ENCODE results near the gene DNAJC6. TPM values are rescaled to one million over a fixed set of nuclear protein-coding genes. Genes with fewer than 3 reads are reported as not detected.

Gene DNAJC6
- total RNA-seq, 1 experiment from 2014 or later = 4.0 TPM

DNA sequence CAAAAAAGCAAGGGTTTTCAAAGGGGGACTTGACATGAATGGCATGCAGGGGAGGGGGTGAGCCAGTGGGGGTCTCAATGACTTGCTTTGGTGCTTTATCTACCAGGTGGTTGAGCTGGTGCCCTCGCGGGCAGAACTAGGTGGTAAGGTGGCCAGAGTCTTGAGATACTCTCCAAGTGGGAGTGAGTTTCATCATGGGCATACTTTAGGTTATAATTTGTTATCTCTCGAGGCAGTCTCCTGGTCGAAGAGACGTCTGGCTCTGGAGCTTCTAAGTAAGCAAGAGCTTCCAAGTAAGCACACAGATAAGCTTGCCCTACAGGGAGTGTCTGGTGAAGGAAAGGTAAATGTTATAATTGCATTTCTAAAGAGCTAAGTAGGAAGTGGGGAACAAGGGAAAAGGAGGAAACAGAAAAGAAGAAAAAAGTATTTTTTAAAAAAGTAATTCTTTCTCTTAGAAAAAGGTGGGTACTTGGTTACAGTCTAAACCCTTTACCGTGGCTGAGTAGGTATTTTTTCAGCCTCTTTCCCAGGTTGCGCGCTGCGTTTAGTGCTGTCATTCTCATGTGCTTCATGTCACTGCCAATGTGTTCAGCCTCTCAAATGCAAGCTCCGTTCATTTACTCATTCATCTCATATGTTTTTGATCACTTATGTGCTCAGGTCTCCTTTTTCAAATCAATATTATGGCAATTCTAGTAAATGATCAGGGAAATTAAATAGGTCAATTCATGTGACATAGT, 31.6 kb upstream of the DNAJC6 start:
- CTCF ChIA-PET = interaction anchor here (0.6 kb wide), 1 partner anchor 1153 kb away, joined by 12 read pairs; no protein-coding TSS in a partner anchor
- in situ Hi-C loops (cut with HindIII; ENCODE audit: low pct_unique_long_range_greater_than_20kb, low sequenced_read_pairs) = no loop called here
- no TSS peak for BruUV-seq (replicated peaks)
- DNase-seq (ENCODE audit: low read depth, low spot score) = no peak
- intact Hi-C loops (cut with micrococcal nuclease; ENCODE audit: unreplicated experiment) = no loop called here
- POLR2A ChIA-PET = no interaction called here
- H3K27ac ChIP-seq (ENCODE audit: low read length) = no peak overlapping the region
- TF ChIP-seq SIN3A (IDR thresholded peaks at IDR 0.05; ENCODE audit: borderline replicate concordance, insufficient read depth, low read depth, low read length) (no peak), POLR2AphosphoS5 (IDR thresholded peaks at IDR 0.05; ENCODE audit: low read depth, low read length) (no peak), TCF7L2 (IDR thresholded peaks at IDR 0.05; ENCODE audit: low read depth, low read length) (no peak)
- TF ChIP-seq, protein P1, sequence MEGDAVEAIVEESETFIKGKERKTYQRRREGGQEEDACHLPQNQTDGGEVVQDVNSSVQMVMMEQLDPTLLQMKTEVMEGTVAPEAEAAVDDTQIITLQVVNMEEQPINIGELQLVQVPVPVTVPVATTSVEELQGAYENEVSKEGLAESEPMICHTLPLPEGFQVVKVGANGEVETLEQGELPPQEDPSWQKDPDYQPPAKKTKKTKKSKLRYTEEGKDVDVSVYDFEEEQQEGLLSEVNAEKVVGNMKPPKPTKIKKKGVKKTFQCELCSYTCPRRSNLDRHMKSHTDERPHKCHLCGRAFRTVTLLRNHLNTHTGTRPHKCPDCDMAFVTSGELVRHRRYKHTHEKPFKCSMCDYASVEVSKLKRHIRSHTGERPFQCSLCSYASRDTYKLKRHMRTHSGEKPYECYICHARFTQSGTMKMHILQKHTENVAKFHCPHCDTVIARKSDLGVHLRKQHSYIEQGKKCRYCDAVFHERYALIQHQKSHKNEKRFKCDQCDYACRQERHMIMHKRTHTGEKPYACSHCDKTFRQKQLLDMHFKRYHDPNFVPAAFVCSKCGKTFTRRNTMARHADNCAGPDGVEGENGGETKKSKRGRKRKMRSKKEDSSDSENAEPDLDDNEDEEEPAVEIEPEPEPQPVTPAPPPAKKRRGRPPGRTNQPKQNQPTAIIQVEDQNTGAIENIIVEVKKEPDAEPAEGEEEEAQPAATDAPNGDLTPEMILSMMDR (IDR thresholded peaks at IDR 0.05) = no peak
- TF ChIP-seq, protein P2, sequence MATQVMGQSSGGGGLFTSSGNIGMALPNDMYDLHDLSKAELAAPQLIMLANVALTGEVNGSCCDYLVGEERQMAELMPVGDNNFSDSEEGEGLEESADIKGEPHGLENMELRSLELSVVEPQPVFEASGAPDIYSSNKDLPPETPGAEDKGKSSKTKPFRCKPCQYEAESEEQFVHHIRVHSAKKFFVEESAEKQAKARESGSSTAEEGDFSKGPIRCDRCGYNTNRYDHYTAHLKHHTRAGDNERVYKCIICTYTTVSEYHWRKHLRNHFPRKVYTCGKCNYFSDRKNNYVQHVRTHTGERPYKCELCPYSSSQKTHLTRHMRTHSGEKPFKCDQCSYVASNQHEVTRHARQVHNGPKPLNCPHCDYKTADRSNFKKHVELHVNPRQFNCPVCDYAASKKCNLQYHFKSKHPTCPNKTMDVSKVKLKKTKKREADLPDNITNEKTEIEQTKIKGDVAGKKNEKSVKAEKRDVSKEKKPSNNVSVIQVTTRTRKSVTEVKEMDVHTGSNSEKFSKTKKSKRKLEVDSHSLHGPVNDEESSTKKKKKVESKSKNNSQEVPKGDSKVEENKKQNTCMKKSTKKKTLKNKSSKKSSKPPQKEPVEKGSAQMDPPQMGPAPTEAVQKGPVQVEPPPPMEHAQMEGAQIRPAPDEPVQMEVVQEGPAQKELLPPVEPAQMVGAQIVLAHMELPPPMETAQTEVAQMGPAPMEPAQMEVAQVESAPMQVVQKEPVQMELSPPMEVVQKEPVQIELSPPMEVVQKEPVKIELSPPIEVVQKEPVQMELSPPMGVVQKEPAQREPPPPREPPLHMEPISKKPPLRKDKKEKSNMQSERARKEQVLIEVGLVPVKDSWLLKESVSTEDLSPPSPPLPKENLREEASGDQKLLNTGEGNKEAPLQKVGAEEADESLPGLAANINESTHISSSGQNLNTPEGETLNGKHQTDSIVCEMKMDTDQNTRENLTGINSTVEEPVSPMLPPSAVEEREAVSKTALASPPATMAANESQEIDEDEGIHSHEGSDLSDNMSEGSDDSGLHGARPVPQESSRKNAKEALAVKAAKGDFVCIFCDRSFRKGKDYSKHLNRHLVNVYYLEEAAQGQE (IDR thresholded peaks at IDR 0.05; ENCODE audit: insufficient read depth in 1 of 2, low read depth in 2 of 2, low read length in 1 of 2) = no peak
- 0 out of 2 replicates have a peak, but pooled peaks cover 4% of the 10 kb centered on the region for H3K4me1 ChIP-seq (ENCODE audit: control insufficient read depth, insufficient read depth, low read length)
- H3K4me3 ChIP-seq (ENCODE audit: low read depth in 2 of 2, low read length in 2 of 2) = no peak overlapping the region
- no peaks in the 10 kb centered on the region for H3K27me3 ChIP-seq (ENCODE audit: control insufficient read depth, insufficient read depth, low read length)
- H3K9me3 ChIP-seq (ENCODE audit: control insufficient read depth, insufficient read depth, low read depth, low read length) = no peaks in the 10 kb centered on the region
- H3K36me3 ChIP-seq (ENCODE audit: control insufficient read depth, insufficient read depth, low read length) = no peaks in the 10 kb centered on the region
- no peak for ATAC-seq

DNA sequence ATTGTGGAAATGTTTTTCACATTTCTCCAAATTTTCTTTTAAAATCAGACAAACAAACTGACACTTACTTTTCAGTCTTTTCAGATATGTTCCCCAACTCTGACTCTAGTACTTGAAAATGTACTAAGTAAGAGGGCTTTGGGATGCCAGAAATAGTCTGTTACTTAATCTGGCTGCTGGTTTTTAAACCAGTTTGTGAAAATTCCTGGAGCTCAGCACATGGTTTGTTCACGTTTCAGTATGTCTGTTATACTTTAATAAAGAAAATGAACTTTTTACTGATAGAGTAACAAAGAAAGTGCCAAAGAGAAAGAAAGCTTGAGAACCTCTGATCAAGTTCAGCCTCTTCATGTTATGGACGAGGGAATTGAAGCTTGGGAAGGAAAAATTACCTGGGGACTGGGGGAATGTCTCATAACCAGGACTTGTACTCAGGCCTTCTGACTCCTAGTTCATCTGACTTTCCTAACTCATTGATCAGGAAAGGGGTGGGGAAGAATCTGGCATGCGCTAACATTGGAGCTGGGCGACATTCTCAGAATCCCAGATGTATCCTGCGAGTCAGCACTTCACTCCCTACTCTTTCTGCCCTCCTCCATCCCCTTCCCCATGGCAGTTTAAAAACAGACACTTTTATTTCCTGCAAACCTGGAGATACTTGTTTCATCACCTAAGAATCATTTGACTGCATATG, 30.8 kb upstream of the DNAJC6 start:
- H3K27ac ChIP-seq (ENCODE audit: low read length) = no peak overlapping the region
- no peaks in the 10 kb centered on the region for H3K27me3 ChIP-seq (ENCODE audit: control insufficient read depth, insufficient read depth, low read length)
- no peaks in the 10 kb centered on the region for H3K9me3 ChIP-seq (ENCODE audit: control insufficient read depth, insufficient read depth, low read depth, low read length)
- ATAC-seq (no peak), DNase-seq (ENCODE audit: low read depth, low spot score) (no peak)
- BruUV-seq (replicated peaks) = no TSS peak
- intact Hi-C loops (cut with micrococcal nuclease; ENCODE audit: unreplicated experiment) = no loop called here
- in situ Hi-C loops (cut with HindIII; ENCODE audit: low pct_unique_long_range_greater_than_20kb, low sequenced_read_pairs) = no loop called here
- CTCF ChIA-PET = no interaction called here
- no peak overlapping the region for H3K4me3 ChIP-seq (ENCODE audit: low read depth in 2 of 2, low read length in 2 of 2)
- POLR2A ChIA-PET = no interaction called here
- TF ChIP-seq SIN3A (IDR thresholded peaks at IDR 0.05; ENCODE audit: borderline replicate concordance, insufficient read depth, low read depth, low read length) = no peak
- TF ChIP-seq, protein P1 (IDR thresholded peaks at IDR 0.05) = no peak
- TF ChIP-seq TCF7L2 (IDR thresholded peaks at IDR 0.05; ENCODE audit: low read depth, low read length) = no peak
- TF ChIP-seq, protein P2 (IDR thresholded peaks at IDR 0.05; ENCODE audit: insufficient read depth in 1 of 2, low read depth in 2 of 2, low read length in 1 of 2) = no peak
- no peak for TF ChIP-seq POLR2AphosphoS5 (IDR thresholded peaks at IDR 0.05; ENCODE audit: low read depth, low read length)
- 0 out of 2 replicates have a peak, but pooled peaks cover 4% of the 10 kb centered on the region for H3K4me1 ChIP-seq (ENCODE audit: control insufficient read depth, insufficient read depth, low read length)
- H3K36me3 ChIP-seq (ENCODE audit: control insufficient read depth, insufficient read depth, low read length) = no peaks in the 10 kb centered on the region
